HG03378 (cell line): ENCODE results near the gene GSTT4.
"Not testable (repeated sequence)": the region's sequence is repeated elsewhere in the genome, so short reads cannot be mapped to it uniquely, and the experiment has no call there.

Experiments used
- ATAC-seq: cut with Tn5 transposase; IDR thresholded peaks from one replicate; pipeline ENCODE4 v1.9.1; 2021; ENCODE audit warnings: mild to moderate bottlenecking, moderate library complexity; ENCODE audit not compliant: unreplicated experiment

Gene GSTT4

DNA sequence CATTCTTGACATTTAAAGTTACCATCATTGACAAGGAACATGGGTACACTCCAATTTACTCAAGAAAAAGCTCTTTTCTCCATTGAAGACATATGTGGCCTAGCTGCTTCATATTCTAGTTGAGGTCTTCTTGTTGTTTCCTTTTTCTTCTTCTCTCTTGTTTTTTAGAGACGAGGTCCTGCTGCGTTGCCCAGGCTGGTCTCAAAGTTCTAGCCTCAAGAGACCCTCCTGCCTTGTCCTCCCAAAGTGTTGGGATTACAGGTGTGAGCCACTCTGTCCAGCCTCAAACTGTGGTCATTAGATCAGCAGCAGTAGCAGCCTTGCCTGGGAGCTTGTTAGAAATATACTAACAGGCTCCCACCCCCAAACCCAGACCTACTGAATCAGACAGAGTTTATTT, 12.2 kb downstream of the GSTT4 start:
- ATAC-seq, result not testable (repeated sequence)

DNA sequence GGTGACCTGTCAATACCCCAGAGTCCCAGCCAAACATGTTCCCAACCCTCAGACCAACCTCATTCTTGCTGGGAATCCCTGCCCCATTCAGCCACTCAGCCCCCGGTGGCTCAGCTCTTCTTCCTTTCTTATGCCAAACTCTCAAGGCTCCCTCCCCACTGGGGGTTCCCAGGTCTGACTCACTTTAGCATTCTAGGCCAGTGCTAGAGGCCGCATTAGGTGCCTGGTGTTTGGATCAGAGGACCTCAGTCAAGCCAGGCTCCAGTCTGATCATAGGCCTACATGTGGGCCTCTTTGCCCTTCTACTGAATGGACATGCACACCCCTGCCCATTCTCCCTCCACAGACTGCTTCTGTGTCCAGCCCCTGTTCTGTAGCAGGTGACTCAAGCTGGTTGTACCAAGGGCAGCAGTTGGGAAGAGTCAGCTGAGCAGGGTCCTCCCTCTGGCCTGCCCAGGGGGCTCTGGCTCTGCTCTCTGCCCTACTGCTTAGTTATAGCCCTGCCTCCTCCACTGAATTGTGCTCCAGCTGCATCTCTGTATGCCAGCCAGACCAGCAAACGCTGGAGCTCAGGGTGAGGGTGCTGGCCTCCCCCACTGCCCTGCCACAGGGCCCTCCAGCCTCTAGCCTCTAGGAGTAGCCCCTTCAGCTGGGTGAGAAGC, 15.5 kb downstream of the GSTT4 start:
- ATAC-seq, result not testable (repeated sequence)

DNA sequence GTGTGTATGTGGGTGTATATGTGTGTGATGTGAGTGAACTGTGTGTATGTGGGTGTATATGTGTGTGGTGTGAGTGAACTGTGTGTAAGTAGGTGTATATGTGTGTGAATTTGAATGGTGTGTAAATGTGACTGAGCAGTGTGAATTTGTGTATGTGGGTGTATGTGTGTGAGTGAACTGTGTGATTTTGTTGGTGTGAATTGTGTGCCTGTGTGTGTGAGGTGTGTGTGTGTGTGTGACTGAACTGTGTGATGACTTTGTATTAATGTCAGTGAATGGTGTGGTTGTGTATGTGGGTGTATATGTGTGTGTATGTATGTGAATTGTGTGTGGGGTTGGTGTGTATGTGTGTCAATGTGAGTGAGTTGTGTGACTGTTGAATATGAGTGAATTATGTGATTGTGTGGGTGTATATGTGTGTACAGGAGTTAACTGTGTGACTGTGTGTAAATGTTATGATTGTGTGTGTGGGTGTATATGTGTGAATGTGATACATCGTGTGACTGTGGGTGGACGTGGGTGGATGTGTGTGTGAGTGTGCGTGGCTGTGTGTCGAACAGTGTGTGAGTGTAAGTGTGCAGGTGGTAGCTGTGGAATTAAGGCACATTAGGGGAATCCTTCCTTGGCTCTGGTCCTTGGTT, 18.6 kb downstream of the GSTT4 start:
- not testable (repeated sequence) for ATAC-seq

DNA sequence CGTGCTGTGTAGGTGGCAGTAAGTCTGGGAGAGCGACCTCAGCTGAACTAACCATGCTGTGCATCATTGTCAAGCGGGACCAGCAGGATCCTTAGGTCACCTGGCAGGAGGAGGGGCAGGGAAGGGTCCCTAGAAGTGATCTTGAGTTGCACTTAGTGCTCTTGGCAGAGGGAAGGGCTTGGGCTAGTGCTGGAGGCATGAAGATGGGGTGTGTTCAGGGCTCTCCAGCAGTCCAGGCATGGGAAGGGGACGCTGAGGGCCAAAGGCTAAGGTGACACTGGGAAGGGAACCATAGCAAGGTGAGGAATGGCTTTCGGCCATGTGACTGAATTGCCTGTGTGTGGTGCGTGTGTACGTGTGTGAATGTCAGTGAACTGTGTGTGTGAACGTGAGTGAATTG, 19.2 kb downstream of the GSTT4 start:
- not testable (repeated sequence) for ATAC-seq

DNA sequence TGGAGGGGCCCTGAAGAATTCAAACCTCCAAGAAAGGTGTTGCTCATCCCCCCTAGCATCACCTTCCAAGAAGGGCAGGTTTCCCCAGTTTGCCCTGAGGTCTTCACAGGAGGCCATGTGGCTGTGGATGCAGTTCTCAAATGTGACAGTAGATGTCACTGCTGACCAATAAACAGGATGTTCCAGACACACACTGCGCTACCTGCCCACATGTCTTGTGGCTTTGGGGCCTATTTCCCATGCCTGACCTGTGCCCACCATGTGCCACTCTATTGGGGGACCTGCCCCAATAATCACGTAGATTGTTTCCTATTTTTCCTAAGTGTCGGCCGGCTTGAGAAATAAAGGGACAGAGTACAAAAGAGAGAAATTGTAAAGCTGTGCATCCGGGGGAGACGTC, 20.8 kb downstream of the GSTT4 start:
- no peak for ATAC-seq

DNA sequence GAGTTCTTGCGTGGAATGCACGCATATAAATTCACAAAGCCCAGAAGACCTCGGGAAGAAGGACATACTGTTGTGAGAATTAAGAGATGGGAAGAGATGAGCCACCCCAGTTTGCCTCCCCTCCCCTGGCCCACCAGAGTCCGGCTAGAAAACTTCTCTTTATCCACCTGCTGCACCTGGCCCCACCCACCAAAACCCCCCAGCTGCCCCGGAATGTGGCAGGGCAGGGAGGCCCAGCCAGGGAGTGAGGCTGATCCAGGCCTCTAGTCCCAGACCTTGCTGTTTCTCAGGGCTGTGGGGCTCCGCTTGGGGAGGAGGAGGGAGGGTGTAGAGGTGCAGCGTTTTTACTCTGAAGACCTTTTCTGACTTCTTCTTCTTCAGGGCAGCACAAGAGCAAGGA, 24.7 kb downstream of the GSTT4 start:
- ATAC-seq, result not testable (repeated sequence)

DNA sequence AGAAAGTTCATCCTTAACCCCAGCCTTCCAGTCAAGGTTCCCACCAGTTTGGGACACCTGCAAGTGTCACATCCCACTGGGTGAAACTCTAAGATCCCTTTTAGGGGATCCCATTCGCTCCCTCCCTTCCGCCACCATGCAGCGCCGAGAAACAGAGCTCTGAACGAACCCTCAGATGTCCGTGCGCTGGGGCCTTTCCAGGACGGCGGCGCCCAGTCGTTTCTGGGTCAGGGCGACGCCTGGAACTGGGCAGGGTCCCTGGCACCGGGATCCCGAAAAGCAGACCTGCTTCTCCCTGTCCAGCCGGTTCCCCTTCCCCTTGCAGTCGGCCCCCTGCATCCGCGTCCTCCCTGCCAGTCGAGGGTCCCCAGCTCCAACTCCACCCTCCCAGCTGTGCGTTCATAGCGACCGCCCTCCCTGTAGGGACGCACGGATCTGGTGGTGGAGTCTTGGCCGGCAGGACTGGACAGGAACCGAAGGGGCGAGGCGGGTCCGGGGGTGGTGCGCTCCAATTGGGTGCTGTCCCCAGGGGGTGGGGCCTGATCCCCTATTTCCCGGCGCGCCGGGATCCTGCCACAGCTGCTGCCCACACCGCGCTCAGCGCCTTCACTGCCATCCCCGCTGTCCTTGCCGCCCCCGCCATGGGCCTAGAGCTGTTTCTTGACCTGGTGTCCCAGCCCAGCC, 25.6 kb downstream of the GSTT4 start, which contains the start of gene GSTT2:
TSS of gene GSTT2 (plus strand) at position 578 of the 684 bp plus-strand sequence.
- ATAC-seq, result not testable (repeated sequence)

DNA sequence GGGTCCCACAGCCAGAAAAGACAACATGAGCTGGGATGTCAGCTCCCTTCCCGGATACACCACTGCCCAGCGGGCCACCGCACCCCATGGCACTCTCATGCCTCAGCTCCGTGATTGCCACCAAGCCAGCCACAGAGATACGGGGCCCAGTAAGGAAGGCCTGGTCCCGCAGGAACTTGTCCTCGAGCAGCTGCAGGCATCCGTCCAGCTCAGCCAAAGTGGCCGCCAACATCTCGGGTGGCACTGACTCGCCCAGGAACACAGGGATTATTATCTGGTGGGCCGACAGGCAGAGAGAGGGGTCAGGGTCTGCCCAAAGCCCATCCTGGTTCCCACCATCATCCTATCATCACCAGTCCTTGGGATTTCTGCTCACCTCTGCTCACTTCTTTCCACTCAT, 27.9 kb downstream of the GSTT4 start:
- ATAC-seq, result not testable (repeated sequence)

DNA sequence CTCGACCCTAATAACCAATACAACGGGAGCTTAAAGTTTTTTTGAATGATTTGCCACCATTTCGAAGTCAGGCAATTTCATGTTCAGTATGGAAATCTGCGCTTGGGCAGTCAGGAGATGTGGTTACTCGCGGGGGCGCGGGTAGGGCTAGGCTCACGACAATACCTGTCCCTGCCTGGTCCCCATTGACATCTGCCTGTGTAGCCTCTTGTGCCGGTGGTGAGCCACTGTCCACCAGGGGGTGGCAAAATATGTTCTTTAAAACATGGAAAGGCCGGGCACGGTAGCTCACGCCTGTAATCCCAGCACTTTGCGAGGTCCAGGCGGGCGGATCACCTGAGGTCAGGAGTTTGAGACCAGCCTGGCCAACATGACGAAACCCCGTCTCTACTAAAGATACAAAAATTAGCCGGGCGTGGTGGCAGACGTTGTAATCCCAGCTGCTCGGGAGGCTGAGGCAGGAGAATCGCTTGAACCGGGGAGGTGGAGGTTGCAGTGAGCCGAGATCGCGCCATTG, 30.4 kb downstream of the GSTT4 start:
- peak; percentile 25 for ATAC-seq

DNA sequence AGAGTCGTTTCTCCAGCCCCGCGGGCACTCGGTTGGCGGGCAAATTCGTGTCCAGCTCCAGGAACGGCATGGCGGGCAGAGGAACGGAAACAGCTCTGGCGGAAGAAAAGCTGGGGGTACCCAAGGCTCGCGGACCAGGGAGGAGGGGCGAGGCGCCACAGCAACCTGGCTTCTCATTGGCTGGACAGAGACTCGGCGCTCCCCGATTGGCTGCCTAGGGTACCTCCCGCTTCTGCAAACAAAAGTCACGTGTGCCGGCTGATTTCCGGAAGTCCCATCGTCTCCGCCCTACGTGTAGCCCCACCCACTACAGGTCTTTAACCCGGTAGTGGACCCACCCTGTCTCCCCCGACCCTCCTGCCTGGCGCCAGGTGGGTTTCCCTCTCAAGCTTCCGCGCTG, 30.9 kb downstream of the GSTT4 start, which contains the start of gene DDT:
TSS of gene DDT (minus strand) at position 97 of the 400 bp plus-strand sequence. CDS start at position 70, 27 bp downstream.
- peak; percentile 87 for ATAC-seq

DNA sequence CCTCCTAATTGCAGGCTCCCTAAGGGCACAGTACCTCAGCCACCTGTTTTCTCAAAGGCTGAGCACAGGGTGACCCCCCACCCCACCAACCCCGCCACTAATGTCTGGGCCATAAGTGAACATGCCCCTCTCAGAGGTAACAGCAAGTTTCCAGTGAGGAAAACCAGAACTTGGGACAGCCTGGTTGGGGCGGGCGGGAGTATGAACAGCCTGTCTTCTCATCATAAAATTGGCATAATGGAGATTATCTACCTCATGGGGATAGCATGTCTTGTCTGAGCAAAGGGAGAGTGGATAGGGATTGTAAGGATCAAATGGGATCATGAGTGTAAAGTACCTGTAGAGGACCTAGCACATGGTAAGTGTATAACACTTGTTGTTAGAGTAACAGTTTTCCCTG, 33.3 kb downstream of the GSTT4 start:
- not testable (repeated sequence) for ATAC-seq

DNA sequence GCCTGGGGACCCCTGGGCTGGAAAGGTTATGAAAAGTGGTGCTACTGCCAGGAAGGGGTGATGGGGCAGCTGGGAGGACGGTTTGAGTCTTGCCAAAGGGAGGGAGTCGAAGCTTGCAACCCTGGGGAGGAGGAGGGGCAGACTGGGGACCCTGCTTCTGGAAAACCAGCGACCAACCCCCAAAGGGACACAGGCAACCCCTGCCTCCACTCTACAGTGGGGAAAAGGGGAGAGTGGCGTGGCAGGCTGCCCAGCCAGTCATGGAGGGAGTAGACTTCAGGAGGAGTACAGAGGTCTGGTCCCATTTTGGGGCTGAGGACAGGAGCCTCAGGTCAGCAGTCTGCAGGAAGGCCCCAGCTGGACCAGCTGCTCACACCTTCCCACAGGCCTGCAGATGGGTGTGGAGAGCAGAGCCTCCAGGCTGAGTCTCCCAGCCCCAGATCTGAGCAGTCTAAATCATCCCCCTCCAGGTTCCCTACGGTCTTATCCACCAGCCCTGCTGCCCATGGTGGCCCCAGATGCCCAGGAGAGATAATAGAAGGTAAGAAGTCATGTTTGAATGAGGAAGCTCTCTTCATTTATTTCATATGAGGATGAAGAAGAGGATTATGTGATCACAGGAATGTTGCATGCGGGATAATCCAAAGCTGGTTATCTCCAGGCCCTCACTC, 34.3 kb downstream of the GSTT4 start:
- ATAC-seq, result no peak

DNA sequence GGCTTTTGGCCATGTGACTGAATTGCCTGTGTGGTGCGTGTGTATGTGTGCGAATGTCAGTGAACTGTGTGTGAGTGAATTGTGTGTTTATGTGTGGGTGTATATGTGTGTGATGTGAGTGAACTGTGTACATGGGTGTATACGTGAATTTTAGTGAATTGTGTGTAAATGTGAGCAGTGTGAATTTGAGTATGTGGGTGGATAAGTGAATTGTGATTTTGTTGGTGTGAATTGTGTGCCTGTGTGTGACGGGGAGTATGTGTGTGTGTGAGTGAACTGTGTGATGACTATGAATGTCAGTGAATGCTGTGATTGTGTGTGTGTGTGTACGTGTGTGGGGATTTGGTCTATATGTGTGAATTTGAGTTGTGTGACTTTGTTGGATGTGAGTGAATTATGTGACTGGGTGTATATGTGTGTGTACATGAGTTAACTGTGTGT, 35.0 kb downstream of the GSTT4 start:
- no peak for ATAC-seq

DNA sequence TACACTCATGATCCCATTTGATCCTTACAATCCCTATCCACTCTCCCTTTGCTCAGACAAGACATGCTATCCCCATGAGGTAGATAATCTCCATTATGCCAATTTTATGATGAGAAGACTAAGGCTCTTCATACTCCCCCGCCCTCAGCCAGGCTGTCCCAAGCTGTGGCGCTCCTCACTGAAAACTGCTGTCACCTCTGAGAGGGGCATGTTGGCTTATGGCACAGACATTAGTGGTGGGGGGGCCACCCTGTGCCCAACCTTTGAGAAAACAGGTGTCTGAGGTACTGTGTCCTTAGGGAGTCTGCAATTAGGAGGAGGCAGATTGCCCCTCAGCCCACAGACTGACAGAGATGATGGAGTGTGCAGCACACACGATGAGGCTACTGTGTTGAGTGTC, 36.2 kb downstream of the GSTT4 start:
- ATAC-seq, result no peak

DNA sequence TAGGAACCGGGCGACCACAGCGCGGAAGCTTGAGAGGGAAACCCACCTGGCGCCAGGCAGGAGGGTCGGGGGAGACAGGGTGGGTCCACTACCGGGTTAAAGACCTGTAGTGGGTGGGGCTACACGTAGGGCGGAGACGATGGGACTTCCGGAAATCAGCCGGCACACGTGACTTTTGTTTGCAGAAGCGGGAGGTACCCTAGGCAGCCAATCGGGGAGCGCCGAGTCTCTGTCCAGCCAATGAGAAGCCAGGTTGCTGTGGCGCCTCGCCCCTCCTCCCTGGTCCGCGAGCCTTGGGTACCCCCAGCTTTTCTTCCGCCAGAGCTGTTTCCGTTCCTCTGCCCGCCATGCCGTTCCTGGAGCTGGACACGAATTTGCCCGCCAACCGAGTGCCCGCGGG, 38.7 kb downstream of the GSTT4 start, which contains the start of gene DDTL:
TSS of gene DDTL (plus strand) at position 321 of the 400 bp plus-strand sequence. CDS start at position 348, 27 bp downstream.
- ATAC-seq, result peak; percentile 86

DNA sequence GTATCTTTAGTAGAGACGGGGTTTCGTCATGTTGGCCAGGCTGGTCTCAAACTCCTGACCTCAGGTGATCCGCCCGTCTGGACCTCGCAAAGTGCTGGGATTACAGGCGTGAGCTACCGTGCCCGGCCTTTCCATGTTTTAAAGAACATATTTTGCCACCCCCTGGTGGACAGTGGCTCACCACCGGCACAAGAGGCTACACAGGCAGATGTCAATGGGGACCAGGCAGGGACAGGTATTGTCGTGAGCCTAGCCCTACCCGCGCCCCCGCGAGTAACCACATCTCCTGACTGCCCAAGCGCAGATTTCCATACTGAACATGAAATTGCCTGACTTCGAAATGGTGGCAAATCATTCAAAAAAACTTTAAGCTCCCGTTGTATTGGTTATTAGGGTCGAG, 39.2 kb downstream of the GSTT4 start:
- peak; percentile 16 for ATAC-seq

DNA sequence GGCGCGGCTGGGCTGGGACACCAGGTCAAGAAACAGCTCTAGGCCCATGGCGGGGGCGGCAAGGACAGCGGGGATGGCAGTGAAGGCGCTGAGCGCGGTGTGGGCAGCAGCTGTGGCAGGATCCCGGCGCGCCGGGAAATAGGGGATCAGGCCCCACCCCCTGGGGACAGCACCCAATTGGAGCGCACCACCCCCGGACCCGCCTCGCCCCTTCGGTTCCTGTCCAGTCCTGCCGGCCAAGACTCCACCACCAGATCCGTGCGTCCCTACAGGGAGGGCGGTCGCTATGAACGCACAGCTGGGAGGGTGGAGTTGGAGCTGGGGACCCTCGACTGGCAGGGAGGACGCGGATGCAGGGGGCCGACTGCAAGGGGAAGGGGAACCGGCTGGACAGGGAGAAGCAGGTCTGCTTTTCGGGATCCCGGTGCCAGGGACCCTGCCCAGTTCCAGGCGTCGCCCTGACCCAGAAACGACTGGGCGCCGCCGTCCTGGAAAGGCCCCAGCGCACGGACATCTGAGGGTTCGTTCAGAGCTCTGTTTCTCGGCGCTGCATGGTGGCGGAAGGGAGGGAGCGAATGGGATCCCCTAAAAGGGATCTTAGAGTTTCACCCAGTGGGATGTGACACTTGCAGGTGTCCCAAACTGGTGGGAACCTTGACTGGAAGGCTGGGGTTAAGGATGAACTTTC, 44.0 kb downstream of the GSTT4 start, which contains the start of gene GSTT2B:
TSS of gene GSTT2B (minus strand) at position 112 of the 688 bp plus-strand sequence. CDS start at position 48, 64 bp downstream.
- ATAC-seq, result not testable (repeated sequence)

DNA sequence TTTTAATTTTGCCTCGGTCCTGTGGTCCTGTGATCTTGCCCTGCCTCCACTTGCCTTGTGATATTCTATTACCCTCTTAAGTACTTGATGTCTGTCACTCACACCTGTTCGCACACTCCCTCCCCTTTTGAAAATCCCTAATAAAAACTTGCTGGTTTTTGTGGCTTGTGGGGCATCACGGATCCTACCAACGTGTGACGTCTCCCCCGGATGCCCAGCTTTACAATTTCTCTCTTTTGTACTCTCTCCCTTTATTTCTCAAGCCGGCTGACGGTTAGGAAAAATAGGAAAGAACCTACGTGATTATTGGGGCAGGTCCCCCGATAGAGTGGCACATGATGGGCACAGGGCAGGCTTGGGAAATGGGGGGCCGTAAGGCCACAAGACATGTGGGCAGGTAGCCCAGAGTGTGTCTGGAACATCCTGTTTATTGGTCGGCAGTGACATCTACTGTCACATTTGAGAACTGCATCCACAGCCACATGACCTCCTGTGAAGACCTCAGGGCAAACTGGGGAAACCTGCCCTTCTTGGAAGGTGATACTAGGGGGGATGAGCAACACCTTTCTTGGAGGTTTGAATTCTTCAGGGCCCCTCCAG, 48.9 kb downstream of the GSTT4 start:
- not testable (repeated sequence) for ATAC-seq

DNA sequence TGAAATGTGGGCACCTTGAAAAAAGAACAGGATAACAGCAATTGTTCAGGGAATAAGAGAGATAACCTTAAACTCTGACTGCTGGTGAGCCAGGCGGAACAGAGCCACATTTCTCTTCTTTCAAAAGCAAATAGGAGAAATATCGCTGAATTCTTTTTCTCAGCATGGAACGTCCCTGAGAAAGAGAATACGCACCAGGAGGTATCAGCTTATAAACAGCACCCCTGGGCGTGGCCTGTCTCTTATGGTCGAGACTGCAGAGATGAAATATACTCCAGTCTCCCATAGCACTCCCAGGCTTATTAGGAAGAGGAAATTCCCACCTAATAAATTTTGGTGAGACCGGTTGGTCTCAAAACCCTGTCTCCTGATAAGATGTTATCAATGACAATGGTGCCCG, 49.4 kb downstream of the GSTT4 start:
- ATAC-seq, result not testable (repeated sequence)

DNA sequence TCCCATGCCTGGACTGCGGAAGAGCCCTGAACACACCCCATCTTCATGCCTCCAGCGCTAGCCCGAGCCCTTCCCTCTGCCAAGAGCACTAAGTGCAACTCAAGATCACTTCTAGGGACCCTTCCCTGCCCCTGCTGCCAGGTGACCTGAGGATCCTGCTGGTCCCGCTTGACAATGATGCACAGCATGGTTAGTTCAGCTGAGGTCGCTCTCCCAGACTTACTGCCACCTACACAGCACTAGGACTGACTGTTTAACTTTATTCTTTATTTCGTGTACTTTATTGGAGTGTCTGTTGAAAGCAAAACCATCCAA, 50.3 kb downstream of the GSTT4 start:
- ATAC-seq, result not testable (repeated sequence)
